HG02571 (cell line): ENCODE results near the gene PSMD5.
"Not testable (repeated sequence)": the region's sequence is repeated elsewhere in the genome, so short reads cannot be mapped to it uniquely, and the experiment has no call there.

Experiments used
- ATAC-seq: cut with Tn5 transposase; IDR thresholded peaks from one replicate; pipeline ENCODE4 v1.9.1; 2021; ENCODE audit warnings: mild to moderate bottlenecking, moderate library complexity; ENCODE audit not compliant: unreplicated experiment

The PSMD5 gene

GRCh38 chr9:120815075-120815474, 27.6 kb downstream of the PSMD5 start:
- ATAC-seq, result no peak

GRCh38 chr9:120808931-120809330, 33.8 kb downstream of the PSMD5 start:
- ATAC-seq, result no peak

- no peak for ATAC-seq
Observed at GRCh38 chr9:120807607-120808379, 34.9 kb downstream of the PSMD5 start.

GRCh38 chr9:120804784-120805363, 37.8 kb downstream of the PSMD5 start:
- ATAC-seq, result not testable (repeated sequence)

- ATAC-seq, result no peak
Observed at GRCh38 chr9:120801441-120801840, 41.3 kb downstream of the PSMD5 start.

GRCh38 chr9:120792898-120793765, 49.6 kb downstream of the PSMD5 start, which contains the start of gene FBXW2:
TSS of gene FBXW2 (minus strand) at chr9:120793416. CDS start at chr9:120788258, 5,158 bp downstream.
- peak; percentile 87 for ATAC-seq

- ATAC-seq, result no peak
Observed at GRCh38 chr9:120791161-120791560, 51.6 kb downstream of the PSMD5 start.

- ATAC-seq, result no peak
Observed at GRCh38 chr9:120787933-120788332, 54.8 kb downstream of the PSMD5 start.

- no peak for ATAC-seq
Observed at GRCh38 chr9:120783602-120784047, 59.1 kb downstream of the PSMD5 start.

GRCh38 chr9:120781236-120781635, 61.5 kb downstream of the PSMD5 start:
- ATAC-seq, result no peak

GRCh38 chr9:120780367-120780766, 62.4 kb downstream of the PSMD5 start:
- ATAC-seq, result no peak

GRCh38 chr9:120779227-120779626, 63.5 kb downstream of the PSMD5 start:
- ATAC-seq, result no peak

GRCh38 chr9:120778758-120779157, 64.0 kb downstream of the PSMD5 start:
- ATAC-seq, result no peak

GRCh38 chr9:120777229-120777628, 65.5 kb downstream of the PSMD5 start:
- no peak for ATAC-seq

GRCh38 chr9:120776788-120777187, 65.9 kb downstream of the PSMD5 start:
- no peak for ATAC-seq

- ATAC-seq, result no peak
Observed at GRCh38 chr9:120775859-120776258, 66.9 kb downstream of the PSMD5 start.

GRCh38 chr9:120774719-120775118, 68.0 kb downstream of the PSMD5 start:
- ATAC-seq, result no peak

GRCh38 chr9:120773256-120773655, 69.5 kb downstream of the PSMD5 start:
- no peak for ATAC-seq

GRCh38 chr9:120770931-120771330, 71.8 kb downstream of the PSMD5 start:
- ATAC-seq, result no peak

- no peak for ATAC-seq
Observed at GRCh38 chr9:120768886-120769285, 73.8 kb downstream of the PSMD5 start.

- ATAC-seq, result no peak
Observed at GRCh38 chr9:120768247-120768646, 74.5 kb downstream of the PSMD5 start.
